ENCODE measurements around the gene ITGA11. TPM values are rescaled to one million over a fixed set of nuclear protein-coding genes. Genes with fewer than 3 reads are reported as not detected.

The ITGA11 gene
- total RNA-seq, 3 donors from 2014 or later (not counting 1 experiment from before 2014, with no cell fraction given): not detected

- Histone ChIP-seq H3K27ac (ENCODE audit: low read length) (no peak overlapping the region), H3K4me1 (ENCODE audit: control insufficient read depth, insufficient read depth, low read length) (no peaks in the 10 kb centered on the region), H3K36me3 (ENCODE audit: control insufficient read depth, insufficient read depth, low read length) (no peaks in the 10 kb centered on the region), H3K27me3 (ENCODE audit: control insufficient read depth, insufficient read depth, low read length) (no peaks in the 10 kb centered on the region), H3K4me3 (ENCODE audit: low read length) (no peak overlapping the region), H3K9me3 (ENCODE audit: control insufficient read depth, insufficient read depth, low read length) (no peaks in the 10 kb centered on the region)
- no peak for TF ChIP-seq CTCF (IDR thresholded peaks at IDR 0.05)
- ATAC-seq (no peak), DNase-seq (no peak)
- H3K9me3 Mint-ChIP-seq: no peaks in the 10 kb centered on the region
- 91% methylated on average over 4 of the region's 4 CpGs for WGBS (ENCODE audit: insufficient coverage)
- no peaks in the 10 kb centered on the region for H3K4me1 Mint-ChIP-seq
- no peak overlapping the region for H3K27ac Mint-ChIP-seq
- H3K27me3 Mint-ChIP-seq (ENCODE audit: low read depth in 2 of 2): peaks cover 25 to 66% of the 10 kb centered on the region in 2 donors
- no peaks in the 10 kb centered on the region for H3K36me3 Mint-ChIP-seq
- intact Hi-C loops (cut with micrococcal nuclease): no loop called here
- H3K4me3 Mint-ChIP-seq: no peak overlapping the region
These were observed 10.1 kb upstream of the ITGA11 start for GRCh38 chr15:68442041-68442440.

DNA sequence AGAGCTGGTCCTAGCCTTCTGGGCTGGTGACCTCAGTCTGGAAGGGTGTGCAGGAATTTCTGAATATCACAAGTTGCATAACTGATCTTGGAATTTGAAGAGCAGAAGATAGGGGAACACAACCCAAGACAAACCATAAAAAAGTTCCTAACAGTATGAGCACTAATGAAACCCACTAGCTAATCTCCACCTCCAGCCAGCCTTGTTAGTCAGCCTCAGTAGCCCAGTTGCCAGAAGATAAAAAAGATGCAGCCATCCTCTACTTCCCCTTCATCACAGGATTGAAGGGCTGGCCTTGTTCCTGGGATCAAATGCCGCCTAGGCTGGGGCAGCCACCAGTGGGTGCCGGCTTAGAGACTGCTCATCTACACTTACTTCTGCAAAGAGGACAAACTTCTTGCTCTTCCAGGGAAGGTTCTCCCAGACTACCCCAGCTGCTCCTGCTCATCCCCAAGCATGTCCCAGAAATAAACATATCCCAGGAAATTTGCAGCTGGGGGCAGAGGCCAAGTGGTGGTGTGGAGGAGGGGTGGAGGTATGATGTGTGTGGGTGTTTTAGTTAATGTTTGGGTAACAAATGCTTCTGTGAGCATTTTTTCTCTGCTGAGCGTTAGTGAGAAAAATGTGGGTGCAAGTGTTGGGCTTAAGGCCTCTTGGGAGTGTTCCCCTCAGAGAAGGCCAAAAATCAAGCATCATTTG lies 9.2 kb upstream of the ITGA11 start:
- ATAC-seq (no peak), DNase-seq (no peak)
- H3K36me3 ChIP-seq (ENCODE audit: control insufficient read depth, insufficient read depth, low read length): no peaks in the 10 kb centered on the region
- no peaks in the 10 kb centered on the region for H3K9me3 Mint-ChIP-seq
- no peaks in the 10 kb centered on the region for H3K36me3 Mint-ChIP-seq
- no peak for TF ChIP-seq CTCF (IDR thresholded peaks at IDR 0.05)
- H3K27me3 Mint-ChIP-seq (ENCODE audit: low read depth in 2 of 2): peaks cover 30 to 71% of the 10 kb centered on the region in 2 donors
- H3K27ac ChIP-seq (ENCODE audit: low read length): no peak overlapping the region
- 67% methylated on average over 3 of the region's 3 CpGs for WGBS (ENCODE audit: insufficient coverage)
- H3K4me3 ChIP-seq (ENCODE audit: low read length): no peak overlapping the region
- H3K4me1 ChIP-seq (ENCODE audit: control insufficient read depth, insufficient read depth, low read length): no peaks in the 10 kb centered on the region
- H3K4me1 Mint-ChIP-seq: no peaks in the 10 kb centered on the region
- H3K4me3 Mint-ChIP-seq: no peak overlapping the region
- H3K27me3 ChIP-seq (ENCODE audit: control insufficient read depth, insufficient read depth, low read length): no peaks in the 10 kb centered on the region
- no peaks in the 10 kb centered on the region for H3K9me3 ChIP-seq (ENCODE audit: control insufficient read depth, insufficient read depth, low read length)
- intact Hi-C loops (cut with micrococcal nuclease): no loop called here
- no peak overlapping the region for H3K27ac Mint-ChIP-seq

GRCh38 chr15:68440136-68440535 lies 8.2 kb upstream of the ITGA11 start:
- H3K9me3 ChIP-seq (ENCODE audit: control insufficient read depth, insufficient read depth, low read length): no peaks in the 10 kb centered on the region
- Mint-ChIP-seq H3K27me3 (ENCODE audit: low read depth in 2 of 2) (peaks cover 30 to 74% of the 10 kb centered on the region in 2 donors), H3K4me1 (no peaks in the 10 kb centered on the region), H3K36me3 (no peaks in the 10 kb centered on the region), H3K27ac (no peak overlapping the region), H3K4me3 (no peak overlapping the region), H3K9me3 (no peaks in the 10 kb centered on the region)
- ATAC-seq: no peak
- H3K27ac ChIP-seq (ENCODE audit: low read length): no peak overlapping the region
- H3K4me3 ChIP-seq (ENCODE audit: low read length): no peak overlapping the region
- TF ChIP-seq CTCF (IDR thresholded peaks at IDR 0.05): no peak
- H3K36me3 ChIP-seq (ENCODE audit: control insufficient read depth, insufficient read depth, low read length): no peaks in the 10 kb centered on the region
- no peaks in the 10 kb centered on the region for H3K27me3 ChIP-seq (ENCODE audit: control insufficient read depth, insufficient read depth, low read length)
- 84% methylated on average over 1 of the region's 1 CpG for WGBS (ENCODE audit: insufficient coverage)
- H3K4me1 ChIP-seq (ENCODE audit: control insufficient read depth, insufficient read depth, low read length): no peaks in the 10 kb centered on the region
- intact Hi-C loops (cut with micrococcal nuclease): no loop called here
- no peak for DNase-seq

DNA sequence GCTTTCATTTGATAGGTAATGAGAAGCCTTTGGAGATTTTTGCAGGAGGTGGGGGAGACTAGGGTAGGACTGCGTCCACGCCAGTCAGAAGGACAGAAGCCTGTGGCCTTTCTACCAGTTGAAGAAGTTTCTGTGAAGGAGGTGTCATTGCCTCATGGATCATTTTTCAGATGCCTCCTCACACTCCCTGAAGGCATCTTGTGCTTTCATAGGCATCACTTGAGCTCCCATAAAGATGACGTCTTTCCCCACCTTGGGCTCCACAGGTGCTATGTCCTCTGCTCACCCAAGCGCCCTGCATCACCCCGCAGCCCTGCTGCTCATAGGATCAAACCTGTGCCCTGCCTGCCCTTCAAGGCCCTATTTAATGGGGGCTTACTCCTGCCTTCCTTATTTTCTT lies 7.5 kb upstream of the ITGA11 start:
- H3K27me3 Mint-ChIP-seq (ENCODE audit: low read depth in 2 of 2): peaks cover 30 to 77% of the 10 kb centered on the region in 2 donors
- H3K36me3 Mint-ChIP-seq: no peaks in the 10 kb centered on the region
- TF ChIP-seq CTCF (IDR thresholded peaks at IDR 0.05): no peak
- no peak overlapping the region for H3K27ac ChIP-seq (ENCODE audit: low read length)
- no peak overlapping the region for H3K27ac Mint-ChIP-seq
- no peak overlapping the region for H3K4me3 Mint-ChIP-seq
- no peaks in the 10 kb centered on the region for H3K36me3 ChIP-seq (ENCODE audit: control insufficient read depth, insufficient read depth, low read length)
- intact Hi-C loops (cut with micrococcal nuclease): no loop called here
- no peak overlapping the region for H3K4me3 ChIP-seq (ENCODE audit: low read length)
- H3K4me1 ChIP-seq (ENCODE audit: control insufficient read depth, insufficient read depth, low read length): no peaks in the 10 kb centered on the region
- no peak for ATAC-seq
- DNase-seq: no peak
- no peaks in the 10 kb centered on the region for H3K9me3 ChIP-seq (ENCODE audit: control insufficient read depth, insufficient read depth, low read length)
- no peaks in the 10 kb centered on the region for H3K27me3 ChIP-seq (ENCODE audit: control insufficient read depth, insufficient read depth, low read length)
- no peaks in the 10 kb centered on the region for H3K4me1 Mint-ChIP-seq
- 84% methylated on average over 5 of the region's 5 CpGs for WGBS (ENCODE audit: insufficient coverage)
- no peaks in the 10 kb centered on the region for H3K9me3 Mint-ChIP-seq

Data from natural killer cell (primary cell).